ENCODE data around the gene ABLIM3.

The ABLIM3 gene

DNA sequence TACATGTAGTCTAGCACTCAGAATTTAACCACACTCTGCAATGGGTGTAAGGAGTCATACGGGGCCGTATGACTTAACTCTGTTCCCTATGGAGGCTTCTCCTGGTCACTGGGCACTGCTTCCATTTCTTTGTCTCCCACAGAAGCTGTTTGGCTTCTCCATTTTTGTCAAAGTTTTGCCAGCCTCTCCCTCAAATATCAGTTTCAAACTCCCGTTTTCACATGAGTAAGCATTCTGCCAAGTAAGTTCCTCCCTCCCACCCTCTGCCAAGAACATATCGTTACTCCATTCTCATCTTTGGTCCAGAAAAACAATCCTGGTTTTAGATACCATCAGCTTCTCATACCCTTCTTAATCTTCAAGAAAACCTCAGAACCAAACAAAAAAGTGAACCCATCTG, 136.5 kb downstream of the ABLIM3 start:
- TF ChIP-seq SUZ12 (IDR thresholded peaks at IDR 0.05; ENCODE audit: extremely low read depth, insufficient read depth, insufficient read length): no peak
- no peak for TF ChIP-seq ZNF274 (IDR thresholded peaks at IDR 0.05; ENCODE audit: low read depth, low read length)
- no peak for TF ChIP-seq YY1 (IDR thresholded peaks at IDR 0.05; ENCODE audit: insufficient read depth, insufficient read length)
- no peaks in the 10 kb centered on the region for H3K9me3 ChIP-seq (ENCODE audit: insufficient read depth, low read length)
- H3K4me1 ChIP-seq (ENCODE audit: insufficient read depth, insufficient read length): no peaks in the 10 kb centered on the region
- peaks cover 7% of the 10 kb centered on the region for H3K27me3 ChIP-seq (ENCODE audit: insufficient read depth, insufficient read length)
- H3K36me3 ChIP-seq (ENCODE audit: insufficient read depth, insufficient read length, low read length): no peaks in the 10 kb centered on the region
- DNase-seq (ENCODE audit: low read depth, low spot score): no peak
- no peak overlapping the region for H3K9ac ChIP-seq (ENCODE audit: insufficient read length, low read depth)
- no peak overlapping the region for H3K4me3 ChIP-seq (ENCODE audit: insufficient read length, low read depth)

DNA sequence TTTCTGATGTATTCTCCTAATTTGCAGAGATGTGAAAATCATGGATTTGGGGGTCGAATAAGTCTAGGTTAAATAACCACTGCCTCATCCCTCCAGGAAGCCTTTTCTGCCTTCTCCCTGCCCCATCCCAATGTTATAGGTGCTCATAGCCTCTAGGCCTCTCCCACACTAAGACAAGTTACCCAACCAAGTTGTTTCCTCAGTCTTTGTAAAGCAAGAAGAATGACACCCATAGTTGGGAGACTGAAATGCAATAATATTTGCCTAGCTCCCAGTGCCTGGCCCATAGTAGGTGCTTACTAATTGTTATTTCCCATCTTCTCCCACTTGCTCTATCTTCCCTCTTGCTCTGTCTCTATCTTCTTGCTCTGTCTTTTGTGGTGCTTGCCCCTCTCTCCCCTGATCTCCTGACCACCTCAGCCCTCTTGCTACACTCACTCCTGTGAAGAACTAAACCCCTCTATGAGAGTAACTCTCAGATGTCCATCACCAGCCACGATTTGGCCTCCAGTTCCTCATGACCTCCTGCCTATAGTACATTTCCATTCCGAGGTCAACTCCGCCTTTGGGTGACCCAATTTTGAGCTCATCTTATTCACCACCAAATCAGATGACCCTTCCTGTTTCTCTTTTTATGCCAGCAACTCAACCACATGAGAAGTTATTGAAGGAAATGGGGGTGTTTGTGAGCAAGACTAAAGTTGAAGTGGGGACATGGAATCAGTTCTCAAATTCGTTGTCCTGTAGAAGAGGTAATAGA, 137.3 kb downstream of the ABLIM3 start:
- Histone ChIP-seq H3K4me3 (ENCODE audit: insufficient read length, low read depth) (no peak overlapping the region), H3K4me1 (ENCODE audit: insufficient read depth, insufficient read length) (no peaks in the 10 kb centered on the region), H3K9me3 (ENCODE audit: insufficient read depth, low read length) (no peaks in the 10 kb centered on the region), H3K9ac (ENCODE audit: insufficient read length, low read depth) (no peak overlapping the region), H3K36me3 (ENCODE audit: insufficient read depth, insufficient read length, low read length) (no peaks in the 10 kb centered on the region), H3K27me3 (ENCODE audit: insufficient read depth, insufficient read length) (no peaks in the 10 kb centered on the region)
- TF ChIP-seq ZNF274 (IDR thresholded peaks at IDR 0.05; ENCODE audit: low read depth, low read length) (no peak), YY1 (IDR thresholded peaks at IDR 0.05; ENCODE audit: insufficient read depth, insufficient read length) (no peak), SUZ12 (IDR thresholded peaks at IDR 0.05; ENCODE audit: extremely low read depth, insufficient read depth, insufficient read length) (no peak)
- no peak for DNase-seq (ENCODE audit: low read depth, low spot score)

DNA sequence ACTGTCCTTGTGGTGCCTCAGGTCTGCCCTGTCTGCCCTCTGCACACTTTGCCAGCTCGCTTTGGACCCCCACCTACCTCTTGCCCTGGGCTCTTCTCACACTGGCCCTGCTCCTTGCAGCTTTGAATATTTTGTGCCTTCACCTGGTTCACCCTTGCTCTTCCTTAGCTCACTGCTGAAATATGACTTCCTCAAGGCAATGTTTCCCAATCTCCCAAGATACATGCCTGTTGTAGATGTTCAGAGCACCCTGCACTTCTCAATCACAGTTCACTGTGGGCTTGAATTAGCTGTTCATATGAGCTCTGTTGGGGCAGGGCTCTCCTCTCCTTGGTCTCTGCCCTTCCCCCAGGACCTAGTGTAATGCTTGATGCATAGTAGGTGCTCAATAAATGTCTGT, 138.4 kb downstream of the ABLIM3 start:
- no peak for DNase-seq (ENCODE audit: low read depth, low spot score)
- Histone ChIP-seq H3K4me1 (ENCODE audit: insufficient read depth, insufficient read length) (no peaks in the 10 kb centered on the region), H3K36me3 (ENCODE audit: insufficient read depth, insufficient read length, low read length) (no peaks in the 10 kb centered on the region), H3K27me3 (ENCODE audit: insufficient read depth, insufficient read length) (no peaks in the 10 kb centered on the region), H3K9me3 (ENCODE audit: insufficient read depth, low read length) (no peaks in the 10 kb centered on the region), H3K9ac (ENCODE audit: insufficient read length, low read depth) (no peak overlapping the region), H3K4me3 (ENCODE audit: insufficient read length, low read depth) (no peak overlapping the region)
- TF ChIP-seq YY1 (IDR thresholded peaks at IDR 0.05; ENCODE audit: insufficient read depth, insufficient read length) (no peak), SUZ12 (IDR thresholded peaks at IDR 0.05; ENCODE audit: extremely low read depth, insufficient read depth, insufficient read length) (no peak), ZNF274 (IDR thresholded peaks at IDR 0.05; ENCODE audit: low read depth, low read length) (no peak)

DNA sequence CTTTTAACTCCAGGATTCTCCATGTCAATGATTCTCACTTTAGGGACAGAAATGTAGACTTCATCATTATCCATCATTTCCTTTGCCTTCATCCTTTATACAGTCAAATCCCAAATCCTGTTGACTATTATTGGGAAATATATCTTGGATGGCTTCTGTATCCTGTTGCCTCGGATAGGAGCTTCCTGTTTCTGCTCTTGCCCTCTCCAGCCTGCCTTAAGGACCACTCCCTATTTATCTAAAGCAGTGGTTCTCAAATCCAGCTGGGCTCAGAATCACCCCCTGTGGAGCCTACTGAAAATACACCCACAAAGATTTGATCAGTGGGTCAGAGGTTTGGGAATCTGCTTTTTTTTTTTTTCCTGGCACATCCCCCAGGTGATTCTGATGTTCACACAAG, 138.8 kb downstream of the ABLIM3 start:
- Histone ChIP-seq H3K27me3 (ENCODE audit: insufficient read depth, insufficient read length) (no peaks in the 10 kb centered on the region), H3K36me3 (ENCODE audit: insufficient read depth, insufficient read length, low read length) (no peaks in the 10 kb centered on the region), H3K9me3 (ENCODE audit: insufficient read depth, low read length) (no peaks in the 10 kb centered on the region), H3K4me3 (ENCODE audit: insufficient read length, low read depth) (no peak overlapping the region), H3K9ac (ENCODE audit: insufficient read length, low read depth) (no peak overlapping the region), H3K4me1 (ENCODE audit: insufficient read depth, insufficient read length) (no peaks in the 10 kb centered on the region)
- DNase-seq (ENCODE audit: low read depth, low spot score): no peak
- no peak for TF ChIP-seq YY1 (IDR thresholded peaks at IDR 0.05; ENCODE audit: insufficient read depth, insufficient read length)

DNA sequence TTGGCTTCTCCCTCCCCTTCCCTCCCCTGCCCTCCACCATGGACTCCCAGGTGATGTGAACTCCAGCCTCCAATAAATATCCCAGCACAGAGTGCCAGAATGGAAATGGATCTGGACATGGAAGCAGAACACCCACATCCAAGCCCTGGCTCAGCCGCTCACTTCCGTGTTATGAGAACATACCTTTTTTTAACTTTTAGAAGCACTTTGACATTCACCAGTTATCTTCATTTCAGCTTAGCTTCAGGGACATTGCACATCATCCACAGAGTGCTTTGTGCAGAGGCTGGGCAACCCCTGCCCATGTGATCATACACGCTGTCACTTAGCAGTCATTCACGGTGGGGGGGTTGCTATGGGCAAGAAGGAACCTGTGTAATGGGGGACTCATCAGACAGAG, 139.5 kb downstream of the ABLIM3 start:
- no peak for DNase-seq (ENCODE audit: low read depth, low spot score)
- TF ChIP-seq ZNF274 (IDR thresholded peaks at IDR 0.05; ENCODE audit: low read depth, low read length): no peak
- no peak for TF ChIP-seq YY1 (IDR thresholded peaks at IDR 0.05; ENCODE audit: insufficient read depth, insufficient read length)
- no peak for TF ChIP-seq SUZ12 (IDR thresholded peaks at IDR 0.05; ENCODE audit: extremely low read depth, insufficient read depth, insufficient read length)

DNA sequence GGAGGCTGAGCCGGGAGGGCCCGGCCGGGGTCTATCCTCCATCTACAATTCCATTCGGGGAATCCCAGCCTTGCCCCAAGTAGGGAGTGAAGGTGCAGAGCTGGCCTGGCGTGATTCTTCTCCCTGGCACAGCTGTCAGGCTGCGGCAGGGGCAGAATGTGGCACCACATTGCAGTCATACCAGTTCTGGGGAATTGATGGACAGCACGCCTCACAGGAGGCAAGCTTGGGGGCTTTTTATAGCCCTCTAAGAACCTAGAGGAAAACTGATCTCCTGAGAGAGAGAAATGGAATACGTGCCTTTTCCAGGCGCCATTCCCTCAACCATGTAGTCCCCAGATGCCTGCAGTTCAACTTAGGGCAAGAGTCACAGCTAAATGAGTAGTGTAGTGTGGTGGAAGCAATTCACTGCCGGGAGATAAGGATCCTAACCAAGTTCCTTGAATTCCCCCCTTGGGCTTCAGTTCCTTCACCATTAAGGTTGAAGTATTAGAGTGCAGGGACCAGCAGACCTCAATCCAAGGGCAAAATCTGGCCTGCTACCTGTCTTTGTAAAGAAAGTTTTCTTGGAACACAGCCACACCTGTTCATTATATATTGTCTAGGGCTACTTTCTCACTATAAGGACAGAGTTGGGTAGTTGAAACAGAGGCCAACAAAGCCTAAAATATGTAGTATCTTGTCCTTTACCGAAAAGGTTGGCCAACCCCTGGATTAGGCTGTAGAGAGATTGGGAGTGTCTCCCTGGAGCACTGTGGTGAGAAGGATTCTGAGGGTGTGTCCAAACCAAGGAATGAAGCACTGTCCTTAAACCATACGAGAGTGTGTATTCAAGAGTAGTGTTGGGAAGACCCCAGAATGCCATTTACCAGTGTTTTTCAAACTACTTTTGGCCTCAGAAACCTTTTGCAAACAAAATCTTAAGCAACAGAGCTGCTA, 141.0 kb downstream of the ABLIM3 start:
- no peak for DNase-seq (ENCODE audit: low read depth, low spot score)
- no peaks in the 10 kb centered on the region for H3K27me3 ChIP-seq (ENCODE audit: insufficient read depth, insufficient read length)
- H3K4me3 ChIP-seq (ENCODE audit: insufficient read length, low read depth): no peak overlapping the region
- TF ChIP-seq ZNF274 (IDR thresholded peaks at IDR 0.05; ENCODE audit: low read depth, low read length): no peak
- TF ChIP-seq SUZ12 (IDR thresholded peaks at IDR 0.05; ENCODE audit: extremely low read depth, insufficient read depth, insufficient read length): no peak
- TF ChIP-seq YY1 (IDR thresholded peaks at IDR 0.05; ENCODE audit: insufficient read depth, insufficient read length): no peak
- H3K36me3 ChIP-seq (ENCODE audit: insufficient read depth, insufficient read length, low read length): no peaks in the 10 kb centered on the region
- H3K9ac ChIP-seq (ENCODE audit: insufficient read length, low read depth): no peak overlapping the region
- no peaks in the 10 kb centered on the region for H3K4me1 ChIP-seq (ENCODE audit: insufficient read depth, insufficient read length)
- no peaks in the 10 kb centered on the region for H3K9me3 ChIP-seq (ENCODE audit: insufficient read depth, low read length)

More for the DNA sequence above, 139.5 kb downstream of the ABLIM3 start:
- no peak overlapping the region for H3K9ac ChIP-seq (ENCODE audit: insufficient read length, low read depth)
- no peaks in the 10 kb centered on the region for H3K36me3 ChIP-seq (ENCODE audit: insufficient read depth, insufficient read length, low read length)
- H3K9me3 ChIP-seq (ENCODE audit: insufficient read depth, low read length): no peaks in the 10 kb centered on the region
- no peaks in the 10 kb centered on the region for H3K27me3 ChIP-seq (ENCODE audit: insufficient read depth, insufficient read length)
- H3K4me1 ChIP-seq (ENCODE audit: insufficient read depth, insufficient read length): no peaks in the 10 kb centered on the region
- H3K4me3 ChIP-seq (ENCODE audit: insufficient read length, low read depth): no peak overlapping the region

DNA sequence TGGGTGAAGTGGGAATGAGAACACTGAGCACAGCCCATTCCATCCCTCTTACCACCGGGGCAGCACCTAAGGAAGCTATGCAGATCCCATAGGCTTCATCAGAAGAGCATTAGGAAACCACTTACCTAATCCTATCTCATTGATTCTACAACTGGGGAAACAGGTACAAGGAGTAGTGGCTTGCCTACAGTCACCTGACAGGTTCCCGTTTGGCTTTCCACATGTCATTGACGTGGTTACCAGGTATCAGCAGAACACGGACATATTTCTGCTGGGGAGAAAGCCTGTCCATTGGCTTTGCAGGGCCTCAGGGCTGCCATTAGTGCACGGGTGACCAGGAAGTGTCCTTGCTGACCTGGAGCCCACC, 141.7 kb downstream of the ABLIM3 start:
- H3K9me3 ChIP-seq (ENCODE audit: insufficient read depth, low read length): no peaks in the 10 kb centered on the region
- no peaks in the 10 kb centered on the region for H3K27me3 ChIP-seq (ENCODE audit: insufficient read depth, insufficient read length)
- no peaks in the 10 kb centered on the region for H3K4me1 ChIP-seq (ENCODE audit: insufficient read depth, insufficient read length)
- H3K36me3 ChIP-seq (ENCODE audit: insufficient read depth, insufficient read length, low read length): no peaks in the 10 kb centered on the region
- TF ChIP-seq SUZ12 (IDR thresholded peaks at IDR 0.05; ENCODE audit: extremely low read depth, insufficient read depth, insufficient read length) (no peak), ZNF274 (IDR thresholded peaks at IDR 0.05; ENCODE audit: low read depth, low read length) (no peak), YY1 (IDR thresholded peaks at IDR 0.05; ENCODE audit: insufficient read depth, insufficient read length) (no peak)
- H3K4me3 ChIP-seq (ENCODE audit: insufficient read length, low read depth): no peak overlapping the region
- no peak for DNase-seq (ENCODE audit: low read depth, low spot score)
- no peak overlapping the region for H3K9ac ChIP-seq (ENCODE audit: insufficient read length, low read depth)
